CD14-positive monocyte (primary cell): ENCODE data around the gene PNMA6A. TPM values are rescaled to one million over a fixed set of nuclear protein-coding genes. Genes with fewer than 3 reads are reported as not detected.
"Not testable (repeated sequence)": the region's sequence is repeated elsewhere in the genome, so short reads cannot be mapped to it uniquely, and the experiment has no call there.

Experiments
- DNase-seq, 3 donors: peaks; one replicate each; pipeline ENCODE4 v3.0.0-alpha.2; 2011 to 2022
- H2AFZ ChIP-seq: 2 replicates; pipeline ENCODE4 v1.6.0; 2012; ENCODE audit warnings: mild to moderate bottlenecking, low read depth, low read length, inconsistent platforms; ENCODE audit not compliant: insufficient read depth, poor library complexity, severe bottlenecking
- H3K27ac ChIP-seq, 2 donors: 1 replicate in 1 of 2; 2 replicates in 1 of 2; pipeline ENCODE4 v1.5.1; 2012 to 2013; ENCODE audit warnings: low read length in 2 of 2, control low read depth in 1 of 2, inconsistent platforms in 1 of 2, low read depth in 1 of 2, mild to moderate bottlenecking in 1 of 2
- H3K27me3 ChIP-seq, 2 donors: one replicate each; pipeline versions ENCODE4 v1.6.0 to v1.6.1; 2011 to 2013; ENCODE audit warnings: low read length in 2 of 2; ENCODE audit not compliant: control insufficient read depth in 2 of 2, insufficient read depth in 2 of 2
- H3K36me3 ChIP-seq, 2 donors: replicated peaks in 1 of 2; 1 replicate in 1 of 2; 2 replicates in 1 of 2; pipeline versions ENCODE4 v1.5.1 to v1.6.1; 2012 to 2013; ENCODE audit warnings: low read length in 2 of 2, control low read depth in 1 of 2, inconsistent platforms in 1 of 2, mild to moderate bottlenecking in 1 of 2; ENCODE audit not compliant: insufficient read depth in 2 of 2, control insufficient read depth in 1 of 2
- H3K4me1 ChIP-seq, 2 donors: 1 replicate in 1 of 2; 2 replicates in 1 of 2; pipeline versions ENCODE4 v1.5.1 to v1.6.1; 2012 to 2013; ENCODE audit warnings: low read length in 2 of 2, control low read depth in 1 of 2, inconsistent platforms in 1 of 2, mild to moderate bottlenecking in 1 of 2, moderate library complexity in 1 of 2; ENCODE audit not compliant: insufficient read depth in 2 of 2, control insufficient read depth in 1 of 2
- H3K4me2 ChIP-seq: replicated peaks from 2 replicates; pipeline ENCODE3; 2012; ENCODE audit warnings: low read length, moderate library complexity, mild to moderate bottlenecking; ENCODE audit not compliant: poor library complexity, severe bottlenecking; ENCODE audit errors: extremely low read depth
- H3K4me3 ChIP-seq, 3 experiments: fragments of 200-600 bp in 1 of 3; sonication (generic) in 1 of 3; replicated peaks in 1 of 3; 1 replicate in 2 of 3; 2 replicates in 1 of 3; pipeline ENCODE4 v1.5.1; 2011 to 2013; ENCODE audit warnings: low read length in 3 of 3, mild to moderate bottlenecking in 3 of 3, control low read depth in 2 of 3, low read depth in 2 of 3, inconsistent platforms in 1 of 3, moderate library complexity in 1 of 3
- H3K79me2 ChIP-seq: 2 replicates; pipeline ENCODE4 v1.6.0; 2012; ENCODE audit warnings: mild to moderate bottlenecking, control low read depth, inconsistent platforms, low read length, moderate library complexity; ENCODE audit not compliant: insufficient read depth
- H3K9ac ChIP-seq: 2 replicates; pipeline ENCODE4 v1.6.0; 2017; ENCODE audit warnings: low read length, mild to moderate bottlenecking; ENCODE audit not compliant: insufficient read depth, poor library complexity, severe bottlenecking
- H3K9me3 ChIP-seq, 2 donors: replicated peaks in 1 of 2; 1 replicate in 1 of 2; 2 replicates in 1 of 2; pipeline versions ENCODE4 v1.5.1 to v1.6.1; 2012 to 2013; ENCODE audit warnings: low read length in 2 of 2, control low read depth in 1 of 2; ENCODE audit not compliant: control insufficient read depth in 1 of 2, insufficient read depth in 1 of 2
- H4K20me1 ChIP-seq: 2 replicates; pipeline ENCODE4 v1.6.0; 2012; ENCODE audit warnings: mild to moderate bottlenecking, low read length, control low read depth, moderate library complexity; ENCODE audit not compliant: insufficient read depth
- H3K27ac Mint-ChIP-seq, 7 donors: one replicate each; pipeline ENCODE4 v1.8.0; 2020; ENCODE audit warnings: mild to moderate bottlenecking in 7 of 7, mixed read lengths in 7 of 7, moderate library complexity in 6 of 7, inconsistent platforms in 2 of 7
- H3K27me3 Mint-ChIP-seq, 3 donors: one replicate each; pipeline ENCODE4 v1.8.0; 2021 to 2022; ENCODE audit warnings: low read depth in 3 of 3, mild to moderate bottlenecking in 3 of 3, mixed read lengths in 3 of 3, moderate library complexity in 3 of 3, inconsistent platforms in 1 of 3
- H3K36me3 Mint-ChIP-seq, 2 donors: one replicate each; pipeline ENCODE4 v1.8.0; 2020; ENCODE audit warnings: mixed read lengths in 2 of 2, inconsistent platforms in 1 of 2, mild to moderate bottlenecking in 1 of 2
- H3K4me1 Mint-ChIP-seq: one replicate; pipeline ENCODE4 v1.8.0; 2020; ENCODE audit warnings: mild to moderate bottlenecking, mixed read lengths
- H3K4me3 Mint-ChIP-seq, 2 donors: one replicate each; pipeline ENCODE4 v1.8.0; 2020; ENCODE audit warnings: mild to moderate bottlenecking in 2 of 2, mixed read lengths in 2 of 2, moderate library complexity in 1 of 2
- H3K9me3 Mint-ChIP-seq, 7 donors: one replicate each; pipeline ENCODE4 v1.8.0; 2020 to 2022; ENCODE audit warnings: mixed read lengths in 7 of 7, mild to moderate bottlenecking in 6 of 7, moderate library complexity in 6 of 7, inconsistent platforms in 2 of 7
- CTCF ChIP-seq: fragments of 200-600 bp; IDR thresholded peaks from one replicate; pipeline ENCODE4 v1.8.0; 2022; ENCODE audit warnings: antibody characterized with exemption, mild to moderate bottlenecking
- WGBS: methylation state at CpG from one replicate; pipeline ENCODE4 v1.1.5; 2013; ENCODE audit warnings: missing lambda C conversion rate; ENCODE audit not compliant: insufficient coverage; 5-methylcytosine and 5-hydroxymethylcytosine counted together
- intact Hi-C, 2 donors: fragments of 100-400 bp; cut with micrococcal nuclease; formaldehyde crosslinking; loops; one replicate each; pipeline versions ENCODE4 v1.15.0 to v1.15.1; 2023
- polyA plus RNA-seq, 3 donors: library from polyadenylated mRNA; depleted of rRNA in 1 of 3; unstranded in 2 of 3; stranded (reverse) in 1 of 3; fragments of 300-500 nt in 2 of 3; fragments of >200 nt in 1 of 3; fragmentation: Illumina TruSeq in 2 of 3; gene quantifications; 1 replicate in 2 of 3; 2 replicates in 1 of 3; pipeline ENCODE4 v1.2.3, GENCODE V29; 2012 to 2021

PNMA6A gene
- polyA plus RNA-seq, 3 donors = 0.04 to 0.12 TPM; not detected in 1

- H3K36me3 ChIP-seq = no peaks in the 10 kb centered on the region
- intact Hi-C loops = no loop called here
- no peaks in the 10 kb centered on the region for H3K4me1 ChIP-seq
- no peak overlapping the region for H3K4me3 ChIP-seq
- no peak overlapping the region for H3K9ac ChIP-seq
- H3K9me3 Mint-ChIP-seq = peaks cover 0 to 9% (median 2%) of the 10 kb centered on the region in 7 donors
- no peaks in the 10 kb centered on the region for H3K79me2 ChIP-seq
- no peaks in the 10 kb centered on the region for H4K20me1 ChIP-seq
- H3K27ac Mint-ChIP-seq = no peak overlapping the region
- H3K27ac ChIP-seq = no peak overlapping the region
- no peak for DNase-seq
- H3K4me3 Mint-ChIP-seq = no peak overlapping the region
- no peaks in the 10 kb centered on the region for H3K36me3 Mint-ChIP-seq
- no peaks in the 10 kb centered on the region for H3K9me3 ChIP-seq
- no peak overlapping the region for H2AFZ ChIP-seq
- H3K27me3 Mint-ChIP-seq = peaks cover 0 to 2% (median 0%) of the 10 kb centered on the region in 3 donors
- no peak for TF ChIP-seq CTCF
- H3K4me1 Mint-ChIP-seq = no peaks in the 10 kb centered on the region
- no peaks in the 10 kb centered on the region for H3K27me3 ChIP-seq
- H3K4me2 ChIP-seq = no peak overlapping the region
- no CpG with 5 or more reads among the region's 11 CpGs for WGBS
These were observed 2.7 kb downstream of the PNMA6A start for GRCh38 chrX:153074935-153075334.

GRCh38 chrX:153075366-153075765, 3.1 kb downstream of the PNMA6A start:
- WGBS = no CpG with 5 or more reads among the region's 14 CpGs
- no peak for DNase-seq
- Histone ChIP-seq H3K36me3 (no peaks in the 10 kb centered on the region), H2AFZ (no peak overlapping the region), H3K79me2 (no peaks in the 10 kb centered on the region), H3K9ac (no peak overlapping the region), H3K4me2 (no peak overlapping the region), H3K4me1 (no peaks in the 10 kb centered on the region), H3K27ac (no peak overlapping the region), H3K27me3 (no peaks in the 10 kb centered on the region), H3K9me3 (no peaks in the 10 kb centered on the region), H4K20me1 (no peaks in the 10 kb centered on the region), H3K4me3 (no peak overlapping the region)
- intact Hi-C loops = no loop called here
- H3K4me3 Mint-ChIP-seq = no peak overlapping the region
- H3K27ac Mint-ChIP-seq = no peak overlapping the region
- no peaks in the 10 kb centered on the region for H3K4me1 Mint-ChIP-seq
- H3K9me3 Mint-ChIP-seq = peaks cover 0 to 9% (median 2%) of the 10 kb centered on the region in 7 donors
- TF ChIP-seq CTCF = no peak
- peaks cover 0 to 2% (median 0%) of the 10 kb centered on the region in 3 donors for H3K27me3 Mint-ChIP-seq
- H3K36me3 Mint-ChIP-seq = no peaks in the 10 kb centered on the region

GRCh38 chrX:153077437-153078135, 5.3 kb downstream of the PNMA6A start:
- DNase-seq, H3K27me3 ChIP-seq, H3K9me3 Mint-ChIP-seq, H3K79me2 ChIP-seq, H3K4me1 ChIP-seq, intact Hi-C loops, H3K27me3 Mint-ChIP-seq, H3K27ac Mint-ChIP-seq, H3K9me3 ChIP-seq, H3K4me2 ChIP-seq, H3K4me3 Mint-ChIP-seq, H3K36me3 Mint-ChIP-seq, H3K4me1 Mint-ChIP-seq, H3K36me3 ChIP-seq, H2AFZ ChIP-seq, H3K9ac ChIP-seq, H4K20me1 ChIP-seq, H3K27ac ChIP-seq, H3K4me3 ChIP-seq: not testable (repeated sequence)
- WGBS = no CpG with 5 or more reads among the region's 76 CpGs
